Ectodermal cell (in vitro differentiated cells): ENCODE data around the gene SAMD3.
"Not testable (repeated sequence)": the region's sequence is repeated elsewhere in the genome, so short reads cannot be mapped to it uniquely, and the experiment has no call there.

Experiments used
- H3K27ac ChIP-seq: 2 replicates; pipeline ENCODE4 v1.7.0; 2013; ENCODE audit warnings: mild to moderate bottlenecking, low read depth, low read length; ENCODE audit not compliant: insufficient read depth, poor library complexity, severe bottlenecking
- H3K27me3 ChIP-seq: 2 replicates; pipeline ENCODE4 v1.7.0; 2013; ENCODE audit warnings: mild to moderate bottlenecking, low read length; ENCODE audit not compliant: insufficient read depth, control insufficient read depth, poor library complexity, severe bottlenecking
- H3K36me3 ChIP-seq: one replicate; pipeline ENCODE4 v1.7.0; 2013; ENCODE audit warnings: low read length; ENCODE audit not compliant: control insufficient read depth, insufficient read depth
- H3K4me1 ChIP-seq: one replicate; pipeline ENCODE4 v1.7.0; 2013; ENCODE audit warnings: low read length; ENCODE audit not compliant: control insufficient read depth, insufficient read depth
- H3K4me3 ChIP-seq: 2 replicates; pipeline ENCODE4 v1.7.0; 2013; ENCODE audit warnings: low read depth, low read length, control low read depth; ENCODE audit not compliant: insufficient read depth
- H3K9me3 ChIP-seq: 2 replicates; pipeline ENCODE4 v1.7.0; 2013; ENCODE audit warnings: mild to moderate bottlenecking, low read length, moderate library complexity; ENCODE audit not compliant: control insufficient read depth
- WGBS, 2 experiments: methylation state at CpG; one replicate each; pipeline ENCODE4 v1.1.7; 2013; ENCODE audit warnings: missing lambda C conversion rate in 2 of 2; 5-methylcytosine and 5-hydroxymethylcytosine counted together

Gene SAMD3

GRCh38 chr6:130161683-130162404 lies 60.9 kb downstream of the SAMD3 start:
- H3K27ac ChIP-seq: no peak overlapping the region

DNA sequence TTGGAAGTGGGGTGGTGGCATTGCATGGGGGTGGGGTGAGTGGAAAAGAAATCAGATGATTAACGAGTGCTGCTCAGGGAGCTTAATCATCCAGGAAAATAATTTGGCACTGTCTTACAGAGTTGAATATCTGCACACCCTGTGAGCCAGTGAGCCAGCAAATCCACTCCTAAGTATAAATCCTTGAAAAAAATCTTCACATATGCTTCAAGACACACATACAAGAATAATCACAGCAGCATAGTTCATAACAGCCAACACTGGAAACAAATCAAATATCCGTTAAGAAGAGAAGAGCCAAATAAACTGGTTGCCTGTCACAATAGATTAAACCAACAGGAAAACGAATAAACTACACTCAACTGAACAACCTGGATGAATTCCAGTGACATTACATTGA lies 62.8 kb downstream of the SAMD3 start:
- Histone ChIP-seq H3K27ac (no peak overlapping the region), H3K4me1 (no peaks in the 10 kb centered on the region), H3K4me3 (no peak overlapping the region), H3K27me3 (no peaks in the 10 kb centered on the region), H3K36me3 (no peaks in the 10 kb centered on the region), H3K9me3 (no peaks in the 10 kb centered on the region)
- WGBS, 2 experiments: 92 to 96% methylated on average over 3 of the region's 3 CpGs

More at GRCh38 chr6:130161683-130162404, 60.9 kb downstream of the SAMD3 start:
- Histone ChIP-seq H3K36me3 (no peaks in the 10 kb centered on the region), H3K9me3 (no peaks in the 10 kb centered on the region), H3K27me3 (no peaks in the 10 kb centered on the region), H3K4me3 (no peak overlapping the region), H3K4me1 (no peaks in the 10 kb centered on the region)
- WGBS, 2 experiments: 71 to 79% methylated on average over 5 to 6 of the region's 6 CpGs

DNA sequence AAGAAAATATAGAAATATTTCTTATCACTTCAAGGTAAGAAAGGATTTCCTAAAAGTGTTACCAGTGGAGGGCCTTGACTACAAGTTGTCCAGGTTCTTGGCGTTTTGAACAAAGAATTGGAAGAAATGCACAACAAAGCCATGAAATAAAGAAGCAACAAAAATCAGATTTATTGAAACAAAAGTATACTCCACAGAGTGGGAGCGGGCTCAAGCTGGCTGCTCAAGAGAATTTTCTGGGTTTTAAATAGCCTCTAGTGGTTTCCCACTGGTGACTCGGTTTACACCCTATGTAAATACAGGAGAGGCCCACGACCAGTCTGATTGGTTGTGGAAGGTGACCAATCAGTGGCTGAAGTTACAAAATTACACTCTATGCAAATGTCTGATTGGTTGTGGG lies 64.2 kb downstream of the SAMD3 start:
- Histone ChIP-seq H3K4me3 (no peak overlapping the region), H3K4me1 (no peaks in the 10 kb centered on the region), H3K27me3 (no peaks in the 10 kb centered on the region), H3K9me3 (no peaks in the 10 kb centered on the region), H3K36me3 (no peaks in the 10 kb centered on the region), H3K27ac (no peak overlapping the region)
- 94 to 96% methylated on average over 4 of the region's 4 CpGs for WGBS, 2 experiments

DNA sequence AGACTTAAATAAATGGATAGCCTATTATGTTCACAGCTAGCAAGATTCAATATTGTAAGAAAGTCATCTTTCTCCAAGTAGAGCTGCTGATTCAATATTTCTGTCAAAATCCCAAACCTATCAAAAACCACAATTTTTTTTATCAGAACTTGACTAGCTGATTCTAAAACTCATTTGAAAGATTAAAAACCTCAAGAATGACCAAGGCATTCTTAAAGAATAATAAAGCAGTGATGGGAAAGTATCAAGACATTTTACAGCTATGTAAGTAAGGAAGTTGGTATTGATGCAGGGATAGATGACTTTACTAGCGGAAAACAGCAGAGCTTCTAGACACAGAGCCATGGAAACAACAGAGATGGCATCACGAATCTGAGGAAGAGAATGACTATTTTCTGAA lies 64.7 kb downstream of the SAMD3 start:
- H3K4me1 ChIP-seq: no peaks in the 10 kb centered on the region
- H3K27ac ChIP-seq: no peak overlapping the region
- 87 to 93% methylated on average over 2 of the region's 2 CpGs for WGBS, 2 experiments
- no peaks in the 10 kb centered on the region for H3K27me3 ChIP-seq
- H3K4me3 ChIP-seq: no peak overlapping the region
- H3K9me3 ChIP-seq: no peaks in the 10 kb centered on the region
- no peaks in the 10 kb centered on the region for H3K36me3 ChIP-seq

GRCh38 chr6:130156908-130157307 lies 65.8 kb downstream of the SAMD3 start:
- Histone ChIP-seq H3K4me3 (no peak overlapping the region), H3K9me3 (no peaks in the 10 kb centered on the region), H3K36me3 (no peaks in the 10 kb centered on the region), H3K27ac (no peak overlapping the region), H3K27me3 (no peaks in the 10 kb centered on the region), H3K4me1 (no peaks in the 10 kb centered on the region)
- 93 to 98% methylated on average over 2 of the region's 5 CpGs for WGBS, 2 experiments

DNA sequence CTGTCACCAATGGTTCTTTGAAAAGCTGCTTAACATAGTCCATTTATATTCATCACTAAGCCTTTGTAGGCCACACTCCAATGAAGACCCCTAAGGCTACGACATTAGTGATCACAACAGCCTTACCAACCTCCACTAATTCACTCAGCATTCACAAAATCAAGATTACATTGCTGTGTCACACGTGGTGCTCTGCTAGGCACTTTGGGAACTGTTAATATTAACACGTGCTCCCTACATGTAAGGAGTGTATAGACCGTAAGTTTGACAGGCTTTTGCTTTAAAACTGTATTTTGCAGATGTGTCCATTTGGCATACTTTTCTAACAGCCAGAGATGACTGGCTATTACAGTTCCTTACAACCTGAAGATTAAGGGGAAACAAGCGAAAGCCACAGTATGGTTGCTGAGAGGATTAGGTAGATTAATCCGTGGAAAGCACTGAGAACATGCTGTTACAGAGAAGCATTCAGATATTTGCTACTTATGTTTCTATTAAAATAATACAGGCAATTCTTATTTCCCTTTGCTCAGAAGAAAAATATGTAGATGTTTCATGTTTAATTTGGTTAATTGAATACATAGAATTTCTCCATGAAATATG lies 69.7 kb downstream of the SAMD3 start:
- no peaks in the 10 kb centered on the region for H3K4me1 ChIP-seq
- H3K27ac ChIP-seq: no peak overlapping the region
- no peaks in the 10 kb centered on the region for H3K36me3 ChIP-seq
- WGBS, 2 experiments: 74 to 80% methylated on average over 6 of the region's 6 CpGs
- H3K27me3 ChIP-seq: no peaks in the 10 kb centered on the region
- no peaks in the 10 kb centered on the region for H3K9me3 ChIP-seq
- H3K4me3 ChIP-seq: no peak overlapping the region

- no peaks in the 10 kb centered on the region for H3K9me3 ChIP-seq
- 81 to 82% methylated on average over 8 of the region's 8 CpGs for WGBS, 2 experiments
- no peaks in the 10 kb centered on the region for H3K27me3 ChIP-seq
- no peaks in the 10 kb centered on the region for H3K36me3 ChIP-seq
- no peak overlapping the region for H3K4me3 ChIP-seq
- H3K27ac ChIP-seq: no peak overlapping the region
- no peaks in the 10 kb centered on the region for H3K4me1 ChIP-seq
Measured at GRCh38 chr6:130150906-130151305, 71.8 kb downstream of the SAMD3 start.

GRCh38 chr6:130149016-130149415 lies 73.7 kb downstream of the SAMD3 start:
- 87 to 92% methylated on average over 2 of the region's 2 CpGs for WGBS, 2 experiments
- H3K27me3 ChIP-seq, H3K4me1 ChIP-seq, H3K9me3 ChIP-seq, H3K4me3 ChIP-seq, H3K27ac ChIP-seq, H3K36me3 ChIP-seq: not testable (repeated sequence)

DNA sequence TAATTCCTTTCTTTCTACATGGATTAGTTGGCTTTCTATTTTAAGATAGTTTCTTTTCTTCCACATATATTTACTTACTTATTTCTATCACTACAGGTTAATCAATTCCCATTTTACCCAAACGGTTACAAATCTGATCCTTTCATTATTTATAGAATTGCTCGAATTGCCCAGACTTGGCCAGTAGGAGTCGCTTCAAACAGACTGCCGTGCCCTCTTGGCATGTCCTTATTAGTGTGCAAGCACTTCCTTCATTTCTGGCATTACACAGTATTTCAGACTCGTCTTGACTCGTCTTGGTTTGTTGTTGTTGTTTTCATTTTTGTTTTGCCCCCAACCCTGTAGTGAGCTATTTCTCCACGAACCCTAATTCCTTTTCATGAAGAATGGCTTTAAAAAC lies 74.6 kb downstream of the SAMD3 start:
- WGBS, 2 experiments: 89 to 93% methylated on average over 7 of the region's 7 CpGs
- Histone ChIP-seq H3K4me3 (no peak overlapping the region), H3K9me3 (no peaks in the 10 kb centered on the region), H3K36me3 (no peaks in the 10 kb centered on the region), H3K27ac (no peak overlapping the region), H3K4me1 (no peaks in the 10 kb centered on the region), H3K27me3 (no peaks in the 10 kb centered on the region)

- Histone ChIP-seq H3K9me3 (no peaks in the 10 kb centered on the region), H3K27me3 (no peaks in the 10 kb centered on the region), H3K27ac (no peak overlapping the region), H3K36me3 (no peaks in the 10 kb centered on the region), H3K4me3 (no peak overlapping the region), H3K4me1 (no peaks in the 10 kb centered on the region)
- 93 to 97% methylated on average over 3 of the region's 3 CpGs for WGBS, 2 experiments
Measured at GRCh38 chr6:130147111-130147510, 75.6 kb downstream of the SAMD3 start.
